H1 (cell line): ENCODE data around the gene PTH2R. TPM values are rescaled to one million over a fixed set of nuclear protein-coding genes. Genes with fewer than 3 reads are reported as not detected.

Experiments used
- CTCF ChIA-PET: fragments of 300-600 bp; sonication (Branson Sonifier 250); formaldehyde crosslinking; loops from one replicate; lab custom pipeline; 2021; ENCODE audit not compliant: partially characterized antibody; lab: Charles Lee
- POLR2A ChIA-PET: fragments of 300-600 bp; sonication (Branson Sonifier 250); formaldehyde crosslinking; loops from one replicate; lab custom pipeline; 2021; ENCODE audit warnings: inconsistent platforms; ENCODE audit not compliant: partially characterized antibody; lab: Charles Lee
- DNase-seq, 2 experiments: peaks; one replicate each; pipeline versions ENCODE4 v3.0.0 to v3.0.0-alpha.2; 2010 to 2022; ENCODE audit warnings: low spot score in 2 of 2, low read depth in 1 of 2, mixed read lengths in 1 of 2
- FAIRE-seq: peaks from 2 replicates; lab custom pipeline; 2011; peaks lifted over from hg19 to GRCh38; lab: Jason Lieb, UNC
- H2AFZ ChIP-seq: 2 replicates; pipeline ENCODE4 v1.8.1; 2012; ENCODE audit warnings: low read length, inconsistent platforms
- H2AK5ac ChIP-seq: 2 replicates; pipeline ENCODE4 v1.6.1; 2013; ENCODE audit warnings: low read depth, low read length
- H2BK120ac ChIP-seq: replicated peaks from 2 replicates; pipeline ENCODE3; 2013; ENCODE audit warnings: low read depth, low read length, inconsistent platforms
- H2BK12ac ChIP-seq: 2 replicates; pipeline ENCODE4 v1.6.1; 2013; ENCODE audit warnings: low read depth, low read length
- H2BK15ac ChIP-seq: 2 replicates; pipeline ENCODE4 v1.6.1; 2013; ENCODE audit warnings: low read length
- H2BK20ac ChIP-seq: 2 replicates; pipeline ENCODE4 v1.6.1; 2013; ENCODE audit warnings: low read length
- H2BK5ac ChIP-seq: 2 replicates; pipeline ENCODE4 v1.6.1; 2013; ENCODE audit warnings: low read depth, low read length
- H3K14ac ChIP-seq: 2 replicates; pipeline ENCODE4 v1.6.1; 2013; ENCODE audit warnings: inconsistent platforms; ENCODE audit not compliant: insufficient read length
- H3K18ac ChIP-seq: 2 replicates; pipeline ENCODE4 v1.6.1; 2013; ENCODE audit warnings: low read length; ENCODE audit errors: extremely low read depth
- H3K23ac ChIP-seq: 2 replicates; pipeline ENCODE4 v1.6.1; 2013; ENCODE audit warnings: inconsistent platforms; ENCODE audit not compliant: insufficient read length
- H3K23me2 ChIP-seq: 2 replicates; pipeline ENCODE4 v1.6.1; 2013; ENCODE audit warnings: low read depth, low read length
- H3K27ac ChIP-seq: 2 replicates; pipeline ENCODE4 v1.6.1; 2011; ENCODE audit warnings: low read depth, low read length, inconsistent platforms
- H3K27me3 ChIP-seq, 4 experiments: replicated peaks in 1 of 4; 1 replicate in 1 of 4; 2 replicates in 3 of 4; pipeline versions ENCODE4 v1.6.1 to v1.8.1; 2011 to 2013; ENCODE audit warnings: low read length in 3 of 4, mild to moderate bottlenecking in 3 of 4, inconsistent platforms in 2 of 4, mixed read lengths in 2 of 4, moderate library complexity in 1 of 4; ENCODE audit not compliant: control insufficient read depth in 3 of 4, insufficient read depth in 3 of 4; ENCODE audit errors: extremely low read depth in 1 of 4
- H3K36me3 ChIP-seq, 4 experiments: 2 replicates each; pipeline versions ENCODE4 v1.6.1 to v1.8.1; 2011 to 2013; ENCODE audit warnings: mild to moderate bottlenecking in 4 of 4, low read length in 3 of 4, moderate library complexity in 2 of 4, control low read depth in 1 of 4, inconsistent platforms in 1 of 4; ENCODE audit not compliant: insufficient read depth in 4 of 4, control insufficient read depth in 2 of 4
- H3K4ac ChIP-seq: replicated peaks from 2 replicates; pipeline ENCODE3; 2013; ENCODE audit warnings: low read length, low read depth, mixed read lengths, inconsistent platforms; ENCODE audit not compliant: insufficient read length
- H3K4me1 ChIP-seq, 4 experiments: replicated peaks in 1 of 4; 1 replicate in 1 of 4; 2 replicates in 3 of 4; pipeline versions ENCODE4 v1.6.1 to v1.8.1; 2011 to 2013; ENCODE audit warnings: low read length in 3 of 4, inconsistent platforms in 2 of 4, mixed read lengths in 1 of 4; ENCODE audit not compliant: insufficient read depth in 4 of 4, control insufficient read depth in 3 of 4
- H3K4me2 ChIP-seq, 2 experiments: 2 replicates each; pipeline versions ENCODE4 v1.6.1 to v1.8.1; 2011 to 2013; ENCODE audit warnings: low read depth in 2 of 2, low read length in 2 of 2, control low read depth in 1 of 2, inconsistent platforms in 1 of 2, mild to moderate bottlenecking in 1 of 2; ENCODE audit not compliant: insufficient read depth in 1 of 2
- H3K4me3 ChIP-seq, 4 experiments: fragments of 200-600, 300-600 bp in 1 of 4; sonication (generic), shearing (Covaris generic), sonication (Bioruptor Twin) in 1 of 4; 2 replicates each; pipeline versions ENCODE4 v1.5.1 to v1.8.1; 2011 to 2016; ENCODE audit warnings: low read length in 4 of 4, low read depth in 3 of 4, control low read depth in 2 of 4, inconsistent platforms in 2 of 4, mild to moderate bottlenecking in 2 of 4, mixed read lengths in 1 of 4, moderate library complexity in 1 of 4; ENCODE audit not compliant: insufficient read depth in 2 of 4; ENCODE audit errors: extremely low read depth in 1 of 4
- H3K56ac ChIP-seq: replicated peaks from 2 replicates; pipeline ENCODE3; 2013; ENCODE audit warnings: low read depth, mild to moderate bottlenecking, mixed read lengths, low read length, inconsistent platforms; ENCODE audit not compliant: insufficient read length
- H3K79me1 ChIP-seq: 2 replicates; pipeline ENCODE4 v1.6.1; 2013; ENCODE audit warnings: low read depth, low read length, control low read depth
- H3K79me2 ChIP-seq, 2 experiments: 2 replicates each; pipeline versions ENCODE4 v1.6.1 to v1.8.1; 2012 to 2013; ENCODE audit warnings: low read length in 2 of 2, mild to moderate bottlenecking in 2 of 2, inconsistent platforms in 1 of 2; ENCODE audit not compliant: insufficient read depth in 2 of 2, control insufficient read depth in 1 of 2
- H3K9ac ChIP-seq, 4 experiments: replicated peaks in 1 of 4; 1 replicate in 1 of 4; 2 replicates in 3 of 4; pipeline versions ENCODE4 v1.6.1 to v1.8.1; 2011 to 2013; ENCODE audit warnings: low read depth in 3 of 4, low read length in 3 of 4, control low read depth in 2 of 4, mild to moderate bottlenecking in 2 of 4, moderate library complexity in 2 of 4, inconsistent platforms in 1 of 4; ENCODE audit errors: extremely low read depth in 1 of 4
- H3K9me3 ChIP-seq, 2 experiments: 2 replicates each; pipeline versions ENCODE4 v1.6.1 to v1.8.1; 2012 to 2013; ENCODE audit warnings: mild to moderate bottlenecking in 2 of 2, moderate library complexity in 2 of 2, control low read depth in 1 of 2, inconsistent platforms in 1 of 2, low read depth in 1 of 2, low read length in 1 of 2, mixed read lengths in 1 of 2; ENCODE audit not compliant: insufficient read depth in 2 of 2
- H4K20me1 ChIP-seq, 2 experiments: replicated peaks in 1 of 2; 2 replicates each; pipeline versions ENCODE3 to v1.8.1; 2011 to 2013; ENCODE audit warnings: inconsistent platforms in 2 of 2, low read length in 2 of 2, mild to moderate bottlenecking in 1 of 2; ENCODE audit not compliant: insufficient read depth in 2 of 2, control insufficient read depth in 1 of 2
- H4K5ac ChIP-seq: 2 replicates; pipeline ENCODE4 v1.6.1; 2013; ENCODE audit warnings: low read length, low read depth, mixed read lengths, inconsistent platforms; ENCODE audit not compliant: insufficient read length
- H4K8ac ChIP-seq: 2 replicates; pipeline ENCODE4 v1.8.0; 2013; ENCODE audit warnings: mild to moderate bottlenecking, moderate library complexity, low read length, inconsistent platforms; ENCODE audit not compliant: insufficient read depth; ENCODE audit errors: extremely low read depth
- H4K91ac ChIP-seq: replicated peaks from 2 replicates; pipeline ENCODE3; 2013; ENCODE audit warnings: low read length, mixed read lengths, inconsistent platforms; ENCODE audit not compliant: insufficient read length
- CEBPB ChIP-seq: IDR thresholded peaks from 2 replicates; pipeline ENCODE4 v1.6.1; 2012; ENCODE audit warnings: low read depth, low read length
- SIX5 ChIP-seq: IDR thresholded peaks from 2 replicates; pipeline ENCODE4 v1.6.1; 2011; ENCODE audit warnings: mild to moderate bottlenecking, low read depth, low read length
- WGBS, 2 experiments: shearing (Covaris generic) in 1 of 2; methylation state at CpG; one replicate each; pipeline versions ENCODE4 v1.1.6 to v1.1.7; 2013 to 2015; ENCODE audit warnings: low lambda C conversion rate in 2 of 2, mixed read lengths in 2 of 2, inconsistent platforms in 1 of 2, low coverage in 1 of 2, missing lambda C conversion rate in 1 of 2; ENCODE audit not compliant: insufficient replicate concordance in 2 of 2, insufficient coverage in 1 of 2, insufficient read length in 1 of 2; ENCODE audit errors: extremely low coverage in 1 of 2, missing lambda C conversion rate in 1 of 2; 5-methylcytosine and 5-hydroxymethylcytosine counted together
- polyA plus RNA-seq, 7 experiments: library from polyadenylated mRNA; depleted of rRNA in 3 of 7; stranded (reverse) in 5 of 7; unstranded in 2 of 7; fragments of >200 nt in 5 of 7; fragments of 200-250 nt in 2 of 7; gene quantifications; 1 replicate in 5 of 7; 2 replicates in 1 of 7; 4 replicates in 1 of 7; pipeline versions ENCODE4 v1.2.1 to v1.2.3, GENCODE V29; 2011 to 2013; ENCODE audit warnings: missing spikeins in 2 of 7, mixed read lengths in 2 of 7
- total RNA-seq: library from RNA; stranded (reverse); fragmentation: NEBNext Ultra II Directional; extraction: Animal tissue kit (Norgen Biotek cat#: 25700); gene quantifications from 2 replicates; pipeline ENCODE4 v1.2.1, GENCODE V29; 2021

PTH2R gene
- total and polyA plus RNA-seq, 2 of the 8 experiments (the other 6 are each of a cell fraction or from before 2014, with no cell fraction given), result 0.19 to 0.38 TPM

DNA sequence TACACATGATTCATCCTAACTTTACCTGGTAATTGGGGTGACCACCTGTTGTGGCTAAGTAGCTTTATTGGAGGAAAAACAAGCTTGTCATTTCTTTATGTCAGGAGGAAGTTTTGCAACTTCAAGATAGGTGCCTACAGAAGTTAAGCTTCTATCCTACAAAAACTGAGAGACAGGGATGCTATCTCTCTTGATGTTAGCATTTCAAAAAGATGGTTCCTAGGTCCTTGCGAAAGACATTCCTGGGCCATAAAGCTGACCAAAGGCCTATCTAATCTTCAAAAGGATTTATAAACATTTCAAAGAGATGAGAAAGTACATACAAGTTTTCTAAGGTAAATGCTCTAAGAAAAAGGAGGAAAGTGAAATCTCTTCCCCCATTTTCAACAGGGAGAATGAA, 61.0 kb downstream of the PTH2R start:
- H4K91ac ChIP-seq, result no peak overlapping the region
- no peak overlapping the region for H2BK15ac ChIP-seq
- H3K9ac ChIP-seq, result no peak overlapping the region
- POLR2A ChIA-PET, result no interaction called here
- DNase-seq, result no peak
- H3K56ac ChIP-seq, result no peak overlapping the region
- H2BK12ac ChIP-seq, result no peak overlapping the region
- FAIRE-seq, result no peak
- no peak overlapping the region for H3K23ac ChIP-seq
- H3K9me3 ChIP-seq, result peaks cover 7 to 14% of the 10 kb centered on the region in 2 experiments; a peak in 2 of 4 replicates
- 56% methylated on average over 1 of the region's 1 CpG; no CpG with 5 or more reads in 1 of the 2 experiments for WGBS, 2 experiments
- no peak overlapping the region for H3K4me2 ChIP-seq
- no peak overlapping the region for H3K14ac ChIP-seq
- TF ChIP-seq SIX5 (no peak), CEBPB (peak; percentile 67; the same call in 1 of the 2 replicates)
- TF ChIP-seq, all 59 proteins: peak for 1
- Histone ChIP-seq H3K79me2 (no peaks in the 10 kb centered on the region), H3K79me1 (no peaks in the 10 kb centered on the region), H4K8ac (no peak overlapping the region), H4K5ac (no peak overlapping the region), H2BK20ac (no peak overlapping the region), H3K4ac (no peak overlapping the region), H3K4me3 (no peak overlapping the region), H2BK5ac (no peak overlapping the region), H2BK120ac (no peak overlapping the region), H3K23me2 (no peaks in the 10 kb centered on the region), H3K36me3 (no peaks in the 10 kb centered on the region), H4K20me1 (no peaks in the 10 kb centered on the region), H3K4me1 (no peaks in the 10 kb centered on the region), H3K27me3 (peaks cover 0 to 3% (median 0%) of the 10 kb centered on the region in 4 experiments; a peak in 2 of 7 replicates), H2AK5ac (no peak overlapping the region), H3K27ac (no peak overlapping the region), H2AFZ (no peak overlapping the region), H3K18ac (no peak overlapping the region)
- CTCF ChIA-PET, result interaction anchor here (0.8 to 2.7 kb wide), 10 partner anchors 9 to 866 kb away, joined by 3 to 11 read pairs (median 6); no protein-coding TSS in a partner anchor
